Trophoblast cell (in vitro differentiated cells and primary cell): Measurements from ENCODE around the gene HIF1AN.

Source experiments
- DNase-seq, 2 donors: peaks; one replicate each; pipeline ENCODE4 v3.0.0-alpha.2; 2016
- H2AFZ ChIP-seq: 2 replicates; pipeline ENCODE4 v1.6.1; 2013; ENCODE audit warnings: low read length, moderate library complexity, mild to moderate bottlenecking; ENCODE audit not compliant: insufficient read depth, poor library complexity
- H2AK5ac ChIP-seq: 2 replicates; pipeline ENCODE4 v1.6.1; 2013; ENCODE audit warnings: mild to moderate bottlenecking, low read length
- H2BK120ac ChIP-seq: 2 replicates; pipeline ENCODE4 v1.6.1; 2013; ENCODE audit warnings: low read length, mild to moderate bottlenecking, moderate library complexity; ENCODE audit not compliant: insufficient read depth, poor library complexity
- H2BK12ac ChIP-seq: 2 replicates; pipeline ENCODE4 v1.6.1; 2013; ENCODE audit warnings: mild to moderate bottlenecking, low read length, moderate library complexity
- H2BK5ac ChIP-seq: 2 replicates; pipeline ENCODE4 v1.6.1; 2013; ENCODE audit warnings: low read length, low read depth, moderate library complexity, mild to moderate bottlenecking; ENCODE audit not compliant: poor library complexity
- H3K14ac ChIP-seq: 2 replicates; pipeline ENCODE4 v1.6.1; 2013; ENCODE audit warnings: mild to moderate bottlenecking, low read length
- H3K18ac ChIP-seq: 2 replicates; pipeline ENCODE4 v1.6.1; 2013; ENCODE audit warnings: mild to moderate bottlenecking, low read length
- H3K23ac ChIP-seq: 2 replicates; pipeline ENCODE4 v1.6.1; 2013; ENCODE audit warnings: low read length
- H3K27ac ChIP-seq: 2 replicates; pipeline ENCODE4 v1.5.1; 2013; ENCODE audit warnings: low read depth, mild to moderate bottlenecking, inconsistent platforms, low read length, moderate library complexity
- H3K27me3 ChIP-seq: 2 replicates; pipeline ENCODE4 v1.6.1; 2013; ENCODE audit warnings: inconsistent platforms, mild to moderate bottlenecking, low read length, moderate library complexity; ENCODE audit not compliant: insufficient read depth
- H3K36me3 ChIP-seq, 2 experiments: 1 replicate in 1 of 2; 2 replicates in 1 of 2; pipeline ENCODE4 v1.6.1; 2013; ENCODE audit warnings: low read length in 2 of 2, mild to moderate bottlenecking in 2 of 2, moderate library complexity in 1 of 2; ENCODE audit not compliant: insufficient read depth in 2 of 2, control insufficient read depth in 1 of 2
- H3K4ac ChIP-seq: 2 replicates; pipeline ENCODE4 v1.6.1; 2013; ENCODE audit warnings: low read depth, mild to moderate bottlenecking, low read length, moderate library complexity
- H3K4me1 ChIP-seq, 2 experiments: 1 replicate in 1 of 2; 2 replicates in 1 of 2; pipeline ENCODE4 v1.6.1; 2013; ENCODE audit warnings: low read length in 2 of 2, mild to moderate bottlenecking in 2 of 2, moderate library complexity in 1 of 2; ENCODE audit not compliant: insufficient read depth in 2 of 2, control insufficient read depth in 1 of 2
- H3K4me2 ChIP-seq: 2 replicates; pipeline ENCODE4 v1.6.1; 2013; ENCODE audit warnings: inconsistent platforms, mild to moderate bottlenecking, low read length, moderate library complexity
- H3K4me3 ChIP-seq: 2 replicates; pipeline ENCODE4 v1.5.1; 2013; ENCODE audit warnings: mild to moderate bottlenecking, low read depth, low read length, inconsistent platforms
- H3K79me1 ChIP-seq: one replicate; pipeline ENCODE4 v1.6.1; 2013; ENCODE audit warnings: low read length
- H3K79me2 ChIP-seq: 2 replicates; pipeline ENCODE4 v1.6.1; 2013; ENCODE audit warnings: low read length, mild to moderate bottlenecking; ENCODE audit not compliant: control insufficient read depth, insufficient read depth, poor library complexity
- H3K9ac ChIP-seq: 2 replicates; pipeline ENCODE4 v1.6.1; 2013; ENCODE audit warnings: mild to moderate bottlenecking, low read length
- H3K9me3 ChIP-seq: 2 replicates; pipeline ENCODE4 v1.6.1; 2013; ENCODE audit warnings: low read depth, mild to moderate bottlenecking, control low read depth, inconsistent platforms, low read length; ENCODE audit not compliant: insufficient read depth
- H4K12ac ChIP-seq: 2 replicates; pipeline ENCODE4 v1.6.1; 2013; ENCODE audit warnings: low read depth, mild to moderate bottlenecking, low read length, moderate library complexity
- H4K8ac ChIP-seq: 2 replicates; pipeline ENCODE4 v1.6.1; 2013; ENCODE audit warnings: low read depth, mild to moderate bottlenecking, low read length, moderate library complexity
- H4K91ac ChIP-seq: one replicate; pipeline ENCODE4 v1.6.1; 2013; ENCODE audit warnings: low read depth, mild to moderate bottlenecking, low read length, moderate library complexity
- WGBS: extraction: QIAGEN DNeasy Blood & Tissue Kit; methylation state at CpG from one replicate; pipeline ENCODE4 v1.1.7; 2013; ENCODE audit warnings: missing lambda C conversion rate; ENCODE audit not compliant: insufficient read length, insufficient coverage; ENCODE audit errors: extremely low coverage; 5-methylcytosine and 5-hydroxymethylcytosine counted together

The HIF1AN gene

GRCh38 chr10:100568912-100569311 lies 33.2 kb downstream of the HIF1AN start:
- H3K79me2 ChIP-seq, result no peaks in the 10 kb centered on the region
- H2AFZ ChIP-seq, result no peak overlapping the region
- H4K8ac ChIP-seq, result no peak overlapping the region
- no peaks in the 10 kb centered on the region for H3K79me1 ChIP-seq
- no peaks in the 10 kb centered on the region for H3K36me3 ChIP-seq
- no peaks in the 10 kb centered on the region for H3K9me3 ChIP-seq
- H3K4me2 ChIP-seq, result no peak overlapping the region
- no peak overlapping the region for H3K9ac ChIP-seq
- H4K91ac ChIP-seq, result no peak overlapping the region
- H2BK120ac ChIP-seq, result no peak overlapping the region
- H2AK5ac ChIP-seq, result no peak overlapping the region
- H3K4ac ChIP-seq, result no peak overlapping the region
- no peak overlapping the region for H2BK5ac ChIP-seq
- H3K4me3 ChIP-seq, result no peak overlapping the region
- H2BK12ac ChIP-seq, result no peak overlapping the region
- H3K4me1 ChIP-seq, result peaks cover 5 to 10% of the 10 kb centered on the region in 2 experiments
- WGBS, result no CpG with 5 or more reads among the region's 3 CpGs
- peaks cover 3% of the 10 kb centered on the region for H3K27me3 ChIP-seq
- H3K27ac ChIP-seq, result no peak overlapping the region
- no peak overlapping the region for H4K12ac ChIP-seq
- no peak overlapping the region for H3K18ac ChIP-seq
- H3K23ac ChIP-seq, result no peak overlapping the region
- H3K14ac ChIP-seq, result no peak overlapping the region
- DNase-seq, result no peak

- H3K9me3 ChIP-seq, result no peaks in the 10 kb centered on the region
- peak overlapping the region; percentile 56 for H3K4me2 ChIP-seq
- H3K14ac ChIP-seq, result no peak overlapping the region
- H2BK120ac ChIP-seq, result no peak overlapping the region
- peak overlapping the region; percentile 66 for H3K4me3 ChIP-seq
- H3K23ac ChIP-seq, result peak overlapping the region; percentile 87
- no peak overlapping the region for H4K12ac ChIP-seq
- H4K91ac ChIP-seq, result no peak overlapping the region
- no peaks in the 10 kb centered on the region for H3K79me2 ChIP-seq
- no peak overlapping the region for H3K18ac ChIP-seq
- no peak overlapping the region for H2BK12ac ChIP-seq
- no CpG with 5 or more reads among the region's 28 CpGs for WGBS
- peak overlapping the region; percentile 12 for H3K9ac ChIP-seq
- no peak for DNase-seq
- no peak overlapping the region for H3K27ac ChIP-seq
- no peaks in the 10 kb centered on the region for H3K36me3 ChIP-seq
- peaks cover 5 to 10% of the 10 kb centered on the region in 2 experiments for H3K4me1 ChIP-seq
- peak overlapping the region; percentile 35 for H2AFZ ChIP-seq
- no peak overlapping the region for H3K4ac ChIP-seq
- peak overlapping the region; percentile 68 for H4K8ac ChIP-seq
- H3K79me1 ChIP-seq, result no peaks in the 10 kb centered on the region
- no peak overlapping the region for H2BK5ac ChIP-seq
- peaks cover 3% of the 10 kb centered on the region for H3K27me3 ChIP-seq
- no peak overlapping the region for H2AK5ac ChIP-seq
These were observed 34.1 kb downstream of the HIF1AN start for GRCh38 chr10:100569687-100570481.

- Histone ChIP-seq H2AK5ac (no peak overlapping the region), H2BK120ac (no peak overlapping the region), H3K4me1 (peaks cover 5 to 10% of the 10 kb centered on the region in 2 experiments), H3K27me3 (peaks cover 3% of the 10 kb centered on the region), H4K12ac (no peak overlapping the region), H3K79me1 (no peaks in the 10 kb centered on the region), H3K18ac (no peak overlapping the region), H3K23ac (no peak overlapping the region), H2BK12ac (no peak overlapping the region), H3K14ac (no peak overlapping the region), H3K27ac (no peak overlapping the region), H3K4ac (no peak overlapping the region), H4K91ac (no peak overlapping the region), H3K9ac (no peak overlapping the region), H2BK5ac (no peak overlapping the region), H3K4me2 (peak overlapping the region; percentile 56), H3K4me3 (peak overlapping the region; percentile 66), H3K9me3 (no peaks in the 10 kb centered on the region), H3K79me2 (no peaks in the 10 kb centered on the region), H4K8ac (no peak overlapping the region), H3K36me3 (no peaks in the 10 kb centered on the region), H2AFZ (no peak overlapping the region)
- DNase-seq, result no peak
- no CpG with 5 or more reads among the region's 8 CpGs for WGBS
These were observed 34.8 kb downstream of the HIF1AN start for GRCh38 chr10:100570506-100570905.

- WGBS, result no CpG with 5 or more reads among the region's 24 CpGs
- no peak overlapping the region for H3K4me3 ChIP-seq
- peaks cover 3% of the 10 kb centered on the region for H3K27me3 ChIP-seq
- H2BK120ac ChIP-seq, result no peak overlapping the region
- no peak overlapping the region for H2AFZ ChIP-seq
- no peaks in the 10 kb centered on the region for H3K9me3 ChIP-seq
- no peak overlapping the region for H3K18ac ChIP-seq
- H4K91ac ChIP-seq, result no peak overlapping the region
- no peaks in the 10 kb centered on the region for H3K79me1 ChIP-seq
- no peak overlapping the region for H4K12ac ChIP-seq
- H2BK5ac ChIP-seq, result no peak overlapping the region
- no peak overlapping the region for H3K23ac ChIP-seq
- H3K14ac ChIP-seq, result no peak overlapping the region
- H4K8ac ChIP-seq, result no peak overlapping the region
- no peak overlapping the region for H2BK12ac ChIP-seq
- no peak for DNase-seq
- H3K9ac ChIP-seq, result no peak overlapping the region
- no peak overlapping the region for H3K27ac ChIP-seq
- no peaks in the 10 kb centered on the region for H3K79me2 ChIP-seq
- no peak overlapping the region for H2AK5ac ChIP-seq
- H3K4ac ChIP-seq, result no peak overlapping the region
- no peak overlapping the region for H3K4me2 ChIP-seq
- H3K36me3 ChIP-seq, result no peaks in the 10 kb centered on the region
- peaks cover 5 to 10% of the 10 kb centered on the region in 2 experiments for H3K4me1 ChIP-seq
These were observed 35.5 kb downstream of the HIF1AN start for GRCh38 chr10:100571084-100571856.
